Measurements from ENCODE around the gene AHI1. TPM values are rescaled to one million over a fixed set of nuclear protein-coding genes. Genes with fewer than 3 reads are reported as not detected.

AHI1 gene
- total and polyA plus RNA-seq, 10 of the 15 experiments (the other 5 are each of a cell fraction or from before 2014, with no cell fraction given) = 3.2 to 9.5 (median 4.6) TPM

DNA sequence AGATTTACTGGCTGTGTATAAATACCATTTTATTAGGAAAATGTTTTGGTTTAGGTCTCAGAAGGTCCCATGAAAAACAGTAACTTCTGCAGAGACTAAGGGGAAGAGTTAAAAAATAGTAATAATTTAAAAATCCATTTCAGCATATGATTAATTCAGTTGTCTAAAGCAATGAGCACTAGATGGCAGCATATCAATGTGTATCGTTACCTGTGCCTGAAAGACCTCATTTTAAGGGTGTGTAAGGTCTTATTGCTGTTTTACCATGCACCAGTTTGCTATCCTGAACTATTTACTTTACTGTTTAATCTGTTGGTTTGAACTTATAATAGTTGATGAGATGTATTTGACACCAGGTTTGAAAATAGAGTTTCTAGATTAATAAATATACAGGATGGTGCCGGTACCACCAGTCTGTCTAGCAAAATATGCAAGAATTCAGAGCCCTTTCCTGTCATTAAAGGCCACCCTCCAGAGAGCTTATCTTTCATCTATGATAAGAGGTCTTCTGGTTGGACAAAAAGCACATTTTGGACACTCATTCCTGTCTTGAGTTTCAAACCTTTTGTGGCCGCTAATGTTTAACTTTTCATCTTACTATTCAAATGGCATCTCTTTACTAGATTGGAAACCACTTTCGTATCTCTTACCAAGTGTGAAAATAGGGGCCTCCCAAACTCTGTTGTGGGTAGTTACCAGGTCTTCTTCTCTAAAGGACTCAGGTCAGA lies 8.9 kb upstream of the AHI1 start (continued):
- TF ChIP-seq, protein P1, sequence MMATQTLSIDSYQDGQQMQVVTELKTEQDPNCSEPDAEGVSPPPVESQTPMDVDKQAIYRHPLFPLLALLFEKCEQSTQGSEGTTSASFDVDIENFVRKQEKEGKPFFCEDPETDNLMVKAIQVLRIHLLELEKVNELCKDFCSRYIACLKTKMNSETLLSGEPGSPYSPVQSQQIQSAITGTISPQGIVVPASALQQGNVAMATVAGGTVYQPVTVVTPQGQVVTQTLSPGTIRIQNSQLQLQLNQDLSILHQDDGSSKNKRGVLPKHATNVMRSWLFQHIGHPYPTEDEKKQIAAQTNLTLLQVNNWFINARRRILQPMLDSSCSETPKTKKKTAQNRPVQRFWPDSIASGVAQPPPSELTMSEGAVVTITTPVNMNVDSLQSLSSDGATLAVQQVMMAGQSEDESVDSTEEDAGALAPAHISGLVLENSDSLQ (IDR thresholded peaks at IDR 0.05) = no peak
- no peak for TF ChIP-seq PAX8 (IDR thresholded peaks at IDR 0.05)
- TF ChIP-seq NR2F1 (conservative IDR thresholded peaks at IDR 0.05) = no peak
- TF ChIP-seq, protein P2, sequence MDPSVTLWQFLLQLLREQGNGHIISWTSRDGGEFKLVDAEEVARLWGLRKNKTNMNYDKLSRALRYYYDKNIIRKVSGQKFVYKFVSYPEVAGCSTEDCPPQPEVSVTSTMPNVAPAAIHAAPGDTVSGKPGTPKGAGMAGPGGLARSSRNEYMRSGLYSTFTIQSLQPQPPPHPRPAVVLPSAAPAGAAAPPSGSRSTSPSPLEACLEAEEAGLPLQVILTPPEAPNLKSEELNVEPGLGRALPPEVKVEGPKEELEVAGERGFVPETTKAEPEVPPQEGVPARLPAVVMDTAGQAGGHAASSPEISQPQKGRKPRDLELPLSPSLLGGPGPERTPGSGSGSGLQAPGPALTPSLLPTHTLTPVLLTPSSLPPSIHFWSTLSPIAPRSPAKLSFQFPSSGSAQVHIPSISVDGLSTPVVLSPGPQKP (IDR thresholded peaks at IDR 0.05; ENCODE audit: low read depth, low read length) = no peak; the same call in 1 of the 2 replicates
- no peak for TF ChIP-seq RELA (IDR thresholded peaks at IDR 0.05; ENCODE audit: borderline replicate concordance, partially characterized antibody)
- TF ChIP-seq, protein P3, sequence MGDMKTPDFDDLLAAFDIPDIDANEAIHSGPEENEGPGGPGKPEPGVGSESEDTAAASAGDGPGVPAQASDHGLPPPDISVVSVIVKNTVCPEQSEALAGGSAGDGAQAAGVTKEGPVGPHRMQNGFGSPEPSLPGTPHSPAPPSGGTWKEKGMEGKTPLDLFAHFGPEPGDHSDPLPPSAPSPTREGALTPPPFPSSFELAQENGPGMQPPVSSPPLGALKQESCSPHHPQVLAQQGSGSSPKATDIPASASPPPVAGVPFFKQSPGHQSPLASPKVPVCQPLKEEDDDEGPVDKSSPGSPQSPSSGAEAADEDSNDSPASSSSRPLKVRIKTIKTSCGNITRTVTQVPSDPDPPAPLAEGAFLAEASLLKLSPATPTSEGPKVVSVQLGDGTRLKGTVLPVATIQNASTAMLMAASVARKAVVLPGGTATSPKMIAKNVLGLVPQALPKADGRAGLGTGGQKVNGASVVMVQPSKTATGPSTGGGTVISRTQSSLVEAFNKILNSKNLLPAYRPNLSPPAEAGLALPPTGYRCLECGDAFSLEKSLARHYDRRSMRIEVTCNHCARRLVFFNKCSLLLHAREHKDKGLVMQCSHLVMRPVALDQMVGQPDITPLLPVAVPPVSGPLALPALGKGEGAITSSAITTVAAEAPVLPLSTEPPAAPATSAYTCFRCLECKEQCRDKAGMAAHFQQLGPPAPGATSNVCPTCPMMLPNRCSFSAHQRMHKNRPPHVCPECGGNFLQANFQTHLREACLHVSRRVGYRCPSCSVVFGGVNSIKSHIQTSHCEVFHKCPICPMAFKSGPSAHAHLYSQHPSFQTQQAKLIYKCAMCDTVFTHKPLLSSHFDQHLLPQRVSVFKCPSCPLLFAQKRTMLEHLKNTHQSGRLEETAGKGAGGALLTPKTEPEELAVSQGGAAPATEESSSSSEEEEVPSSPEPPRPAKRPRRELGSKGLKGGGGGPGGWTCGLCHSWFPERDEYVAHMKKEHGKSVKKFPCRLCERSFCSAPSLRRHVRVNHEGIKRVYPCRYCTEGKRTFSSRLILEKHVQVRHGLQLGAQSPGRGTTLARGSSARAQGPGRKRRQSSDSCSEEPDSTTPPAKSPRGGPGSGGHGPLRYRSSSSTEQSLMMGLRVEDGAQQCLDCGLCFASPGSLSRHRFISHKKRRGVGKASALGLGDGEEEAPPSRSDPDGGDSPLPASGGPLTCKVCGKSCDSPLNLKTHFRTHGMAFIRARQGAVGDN (IDR thresholded peaks at IDR 0.05) = no peak
- TF ChIP-seq, protein P4, sequence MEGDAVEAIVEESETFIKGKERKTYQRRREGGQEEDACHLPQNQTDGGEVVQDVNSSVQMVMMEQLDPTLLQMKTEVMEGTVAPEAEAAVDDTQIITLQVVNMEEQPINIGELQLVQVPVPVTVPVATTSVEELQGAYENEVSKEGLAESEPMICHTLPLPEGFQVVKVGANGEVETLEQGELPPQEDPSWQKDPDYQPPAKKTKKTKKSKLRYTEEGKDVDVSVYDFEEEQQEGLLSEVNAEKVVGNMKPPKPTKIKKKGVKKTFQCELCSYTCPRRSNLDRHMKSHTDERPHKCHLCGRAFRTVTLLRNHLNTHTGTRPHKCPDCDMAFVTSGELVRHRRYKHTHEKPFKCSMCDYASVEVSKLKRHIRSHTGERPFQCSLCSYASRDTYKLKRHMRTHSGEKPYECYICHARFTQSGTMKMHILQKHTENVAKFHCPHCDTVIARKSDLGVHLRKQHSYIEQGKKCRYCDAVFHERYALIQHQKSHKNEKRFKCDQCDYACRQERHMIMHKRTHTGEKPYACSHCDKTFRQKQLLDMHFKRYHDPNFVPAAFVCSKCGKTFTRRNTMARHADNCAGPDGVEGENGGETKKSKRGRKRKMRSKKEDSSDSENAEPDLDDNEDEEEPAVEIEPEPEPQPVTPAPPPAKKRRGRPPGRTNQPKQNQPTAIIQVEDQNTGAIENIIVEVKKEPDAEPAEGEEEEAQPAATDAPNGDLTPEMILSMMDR (IDR thresholded peaks at IDR 0.05 in 2 of 3, conservative IDR thresholded peaks at IDR 0.05 in 1 of 3; ENCODE audit: control insufficient read depth in 2 of 3, extremely low read depth in 1 of 3, insufficient read depth in 1 of 3, low read depth in 3 of 3, low read length in 3 of 3) = peak; percentile 40 to 61 (median 50); a peak in 5 of 6 replicates
- TF ChIP-seq ZNF207 (IDR thresholded peaks at IDR 0.05; ENCODE audit: borderline replicate concordance) = no peak
- no peak for TF ChIP-seq RCOR1 (conservative IDR thresholded peaks at IDR 0.05; ENCODE audit: low read depth, low read length)
- TF ChIP-seq MXI1 (IDR thresholded peaks at IDR 0.05; ENCODE audit: low read depth, low read length) = no peak
- TF ChIP-seq SMC3 (IDR thresholded peaks at IDR 0.05; ENCODE audit: borderline replicate concordance, low read length) = peak; percentile 53; the same call in 1 of the 2 replicates
- TF ChIP-seq ZZZ3 (IDR thresholded peaks at IDR 0.05; ENCODE audit: control insufficient read depth, insufficient read length, low read depth) = no peak

All from GM12878 (cell line).